Islet of Langerhans (tissue), 1 donor: ENCODE data around the gene SLK.

ENCODE experiments used
- FAIRE-seq: peaks from one replicate; lab custom pipeline; 2011; peaks lifted over from hg19 to GRCh38; lab: Jason Lieb, UNC

The SLK gene

DNA sequence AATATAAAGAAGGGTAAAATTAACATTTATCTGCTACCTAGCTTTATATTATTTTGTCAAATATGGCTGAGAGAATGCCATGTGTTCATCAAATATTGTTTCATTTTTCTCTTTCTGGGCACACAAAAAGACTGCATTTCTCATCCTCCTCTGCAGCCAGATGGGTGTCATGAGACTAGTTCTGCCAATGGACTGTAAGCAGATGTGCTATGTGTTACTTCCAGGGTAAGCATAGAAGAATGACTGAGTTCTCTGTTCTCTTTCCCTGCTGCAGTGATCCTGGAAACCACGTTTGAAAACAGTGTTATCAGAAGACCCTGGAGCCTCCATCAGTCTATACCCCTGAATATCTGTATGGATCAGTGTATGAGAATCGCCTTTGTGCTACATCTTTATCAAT, 24.1 kb upstream of the SLK start:
- FAIRE-seq = no peak

DNA sequence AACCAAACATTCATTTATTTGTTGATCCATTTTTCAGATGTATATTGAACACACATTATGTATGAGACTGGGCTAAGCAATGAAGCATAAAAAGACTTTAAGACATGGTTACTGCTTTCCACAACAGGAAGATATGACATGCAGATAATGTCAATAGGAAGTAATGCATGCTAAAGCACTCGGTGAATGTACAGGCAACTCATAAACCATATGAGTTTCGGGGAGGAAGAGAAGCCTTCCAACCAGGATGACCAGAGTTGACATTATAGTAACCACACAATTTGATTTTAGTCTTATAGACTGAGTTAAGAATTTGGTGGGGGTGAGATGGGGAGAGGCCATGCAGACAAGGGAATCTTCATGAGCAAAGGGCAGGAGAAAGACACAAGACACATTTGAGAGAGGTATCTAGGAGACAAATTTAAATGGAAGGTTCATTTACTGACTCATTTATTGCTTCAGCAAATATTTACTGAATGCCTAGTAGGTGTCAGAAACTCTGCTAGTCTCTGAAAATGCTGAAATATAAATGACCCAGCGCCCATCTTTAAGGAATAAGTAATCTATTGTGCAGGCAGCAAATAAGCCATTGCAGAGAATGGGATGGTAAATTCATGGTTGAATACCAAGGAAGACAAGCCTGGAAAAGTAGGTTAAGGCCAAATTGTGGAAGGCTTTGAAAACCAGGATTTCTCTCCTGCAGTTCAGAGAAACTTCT, 19.0 kb upstream of the SLK start:
- FAIRE-seq = peak; percentile 97

GRCh38 chr10:103949728-103950127, 17.2 kb upstream of the SLK start:
- FAIRE-seq = no peak

- no peak for FAIRE-seq
Measured at GRCh38 chr10:103951183-103951582, 15.8 kb upstream of the SLK start.

- FAIRE-seq = no peak
Measured at GRCh38 chr10:103951942-103952341, 15.0 kb upstream of the SLK start.

DNA sequence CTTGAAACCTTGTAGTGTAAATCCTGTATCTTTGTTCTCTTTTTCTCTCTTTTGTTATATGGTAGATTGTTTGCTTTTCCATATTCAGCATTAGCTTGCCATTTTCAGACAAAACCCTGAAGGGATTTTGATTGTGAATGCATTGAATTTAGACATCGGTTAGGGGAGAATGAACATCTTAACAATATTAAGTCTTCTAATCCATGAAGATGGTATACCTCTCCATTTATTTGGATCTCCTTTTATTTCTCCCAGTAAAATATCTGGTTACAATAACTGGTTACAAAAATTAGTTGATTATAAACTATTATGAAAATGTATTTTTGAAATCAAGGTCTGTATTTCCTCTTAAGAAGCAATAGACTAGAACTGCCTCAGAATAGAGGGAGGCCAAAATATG, 12.4 kb upstream of the SLK start:
- FAIRE-seq = no peak

DNA sequence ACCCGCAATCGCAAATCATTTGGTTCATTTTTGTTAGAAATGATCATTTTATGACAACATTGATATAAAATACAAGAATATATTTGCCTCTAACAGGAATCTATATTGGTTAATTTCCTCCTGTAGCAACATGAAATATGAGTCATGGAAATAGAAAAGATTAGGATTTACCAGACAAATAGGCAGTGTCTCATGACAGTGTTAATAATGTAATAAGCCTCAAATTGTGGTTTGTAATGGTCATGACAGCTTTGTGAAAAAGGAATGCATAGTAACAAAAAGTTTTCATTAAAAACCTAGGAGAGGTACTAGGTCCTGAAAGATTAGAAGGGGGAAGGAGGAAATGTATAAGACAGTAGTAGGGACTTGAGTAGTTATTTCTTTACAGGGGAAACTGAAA, 7.9 kb upstream of the SLK start:
- no peak for FAIRE-seq

- no peak for FAIRE-seq
Measured at GRCh38 chr10:103960103-103960502, 6.8 kb upstream of the SLK start.

DNA sequence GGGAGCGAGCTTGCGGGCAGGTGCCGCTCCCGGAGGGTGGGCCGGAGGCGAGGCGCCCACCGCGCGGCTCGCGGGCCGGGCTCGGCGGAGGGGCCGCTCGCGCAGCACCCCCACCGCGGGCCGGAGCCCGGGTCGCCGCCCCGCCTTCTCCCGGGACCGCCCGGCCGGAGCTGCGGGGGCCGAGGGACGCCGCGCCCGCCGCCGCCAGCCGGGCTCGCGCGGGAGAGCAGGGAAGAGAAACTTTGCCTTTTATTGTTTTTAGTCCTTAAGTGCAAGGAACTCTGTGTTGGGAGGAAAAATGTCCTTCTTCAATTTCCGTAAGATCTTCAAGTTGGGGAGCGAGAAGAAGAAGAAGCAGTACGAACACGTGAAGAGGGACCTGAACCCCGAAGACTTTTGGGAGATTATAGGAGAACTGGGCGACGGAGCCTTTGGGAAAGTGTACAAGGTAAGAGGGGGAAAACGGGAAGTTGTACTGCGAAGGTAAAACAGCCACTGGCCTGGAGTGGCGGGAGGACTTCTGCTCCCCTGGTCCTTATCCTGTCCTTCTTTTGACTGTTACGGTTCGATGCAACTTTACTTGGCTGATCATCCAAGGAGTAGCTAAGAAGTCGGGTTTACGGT, 620 bp downstream of the SLK start:
- FAIRE-seq = no peak

GRCh38 chr10:103968441-103969391, 1.8 kb downstream of the SLK start:
- no peak for FAIRE-seq

- FAIRE-seq = no peak
Measured at GRCh38 chr10:103969436-103969835, 2.5 kb downstream of the SLK start.

- peak; percentile 45 for FAIRE-seq
Measured at GRCh38 chr10:103969857-103970627, 3.1 kb downstream of the SLK start.

- no peak for FAIRE-seq
Measured at GRCh38 chr10:103975169-103975568, 8.2 kb downstream of the SLK start.

DNA sequence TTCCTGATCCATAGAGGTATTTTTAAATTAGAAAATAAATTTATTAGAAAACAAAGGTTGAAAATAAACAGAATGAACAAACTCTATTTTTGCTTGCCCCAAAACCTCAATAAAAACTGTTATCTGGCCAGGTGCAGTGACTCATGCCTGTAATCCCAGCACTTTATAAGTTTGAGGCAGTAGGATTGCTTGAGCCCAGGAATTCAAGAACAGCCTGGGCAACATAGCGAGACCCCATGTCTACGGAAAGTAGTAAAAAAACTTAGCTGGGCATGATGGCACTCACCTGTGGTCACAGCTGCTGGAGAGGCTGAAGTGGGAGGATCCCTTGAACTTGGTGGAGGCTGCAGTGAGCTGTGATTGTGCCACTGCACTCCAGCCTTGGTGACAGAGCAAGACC, 10.3 kb downstream of the SLK start:
- no peak for FAIRE-seq

DNA sequence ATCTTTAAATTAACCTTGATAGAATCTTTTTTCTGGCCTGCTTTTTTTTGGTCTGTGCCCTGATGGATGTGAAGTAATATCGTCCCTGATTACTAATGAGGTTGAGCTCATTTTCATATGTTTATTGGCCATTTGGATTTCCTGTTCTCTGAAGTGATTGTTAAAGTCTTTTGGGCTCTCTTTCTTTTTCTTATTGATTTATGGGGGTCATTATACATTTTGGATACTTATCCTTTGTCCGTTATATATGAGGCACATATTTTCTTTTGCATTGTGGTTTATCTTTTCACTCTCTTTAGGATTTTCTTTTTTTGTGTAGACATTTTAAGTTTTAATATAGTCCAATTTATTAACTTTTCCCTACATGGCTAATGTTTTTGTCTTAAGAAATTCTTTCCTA, 12.6 kb downstream of the SLK start:
- FAIRE-seq = no peak

- no peak for FAIRE-seq
Measured at GRCh38 chr10:103980288-103980906, 13.5 kb downstream of the SLK start.

DNA sequence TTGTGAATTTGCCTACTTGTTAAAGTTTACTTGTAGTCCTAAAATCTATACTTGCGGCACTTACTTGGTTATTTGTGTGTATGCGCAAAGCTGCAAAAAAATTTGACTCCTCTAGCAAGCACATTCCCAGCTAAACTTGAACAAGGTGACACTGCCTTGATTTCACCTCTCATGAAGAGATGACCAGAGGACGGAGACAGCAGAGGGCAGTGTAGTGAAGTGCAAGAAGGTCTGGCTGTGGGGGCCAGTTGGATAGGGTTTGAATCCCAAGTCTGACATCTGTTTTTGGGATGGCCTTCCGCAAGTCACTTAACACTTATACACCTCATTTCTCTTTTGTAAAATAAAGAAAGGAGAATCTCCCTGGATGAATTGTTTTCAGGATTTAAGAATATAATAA, 15.7 kb downstream of the SLK start:
- no peak for FAIRE-seq

DNA sequence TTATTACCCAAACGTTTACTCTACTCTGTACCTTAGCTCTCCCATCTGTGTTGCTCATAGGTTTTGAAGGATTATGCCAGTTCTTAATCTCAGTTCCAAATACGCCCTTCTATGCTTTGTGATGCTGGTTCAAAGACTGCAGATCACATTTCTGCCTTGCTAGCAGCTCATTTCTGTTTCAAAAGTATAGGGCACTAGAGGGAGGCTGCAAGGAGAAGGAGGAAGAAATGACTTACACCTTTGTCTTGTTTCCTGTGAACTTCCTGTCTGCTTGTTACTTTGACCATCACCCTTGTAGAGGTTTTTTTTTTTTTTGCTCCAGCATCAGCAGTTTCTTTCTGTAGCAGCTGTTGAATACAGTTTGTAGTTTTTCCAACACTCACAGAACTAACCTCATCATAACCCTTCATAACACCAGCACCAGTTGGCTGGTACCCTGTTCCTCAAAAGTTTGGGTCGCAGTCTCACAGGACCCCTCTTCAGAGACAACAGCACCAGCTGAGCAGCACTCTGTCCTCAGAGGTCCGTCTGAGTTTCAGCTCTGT, 16.5 kb downstream of the SLK start:
- FAIRE-seq = peak; percentile 5

- peak; percentile 38 for FAIRE-seq
Measured at GRCh38 chr10:103985726-103986125, 18.8 kb downstream of the SLK start.

GRCh38 chr10:103986360-103986759, 19.4 kb downstream of the SLK start:
- FAIRE-seq = no peak

- FAIRE-seq = no peak
Measured at GRCh38 chr10:103990121-103990520, 23.2 kb downstream of the SLK start.

DNA sequence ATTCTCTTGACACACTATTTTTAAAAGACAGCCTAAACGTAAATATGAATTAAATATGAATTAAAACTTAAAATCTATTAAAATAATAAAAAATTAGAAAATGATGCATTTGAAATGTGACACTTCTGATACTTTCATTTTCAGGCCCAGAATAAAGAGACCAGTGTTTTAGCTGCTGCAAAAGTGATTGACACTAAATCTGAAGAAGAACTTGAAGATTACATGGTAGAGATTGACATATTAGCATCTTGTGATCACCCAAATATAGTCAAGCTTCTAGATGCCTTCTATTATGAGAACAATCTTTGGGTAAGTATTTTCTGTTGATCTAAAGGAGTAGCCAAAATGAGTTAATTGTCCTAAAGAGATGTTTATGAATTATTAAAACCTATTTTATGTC, 23.6 kb downstream of the SLK start:
- FAIRE-seq = no peak
